Kidney epithelial cell (primary cell): Measurements from ENCODE around the gene ATOH8. TPM values are rescaled to one million over a fixed set of nuclear protein-coding genes. Genes with fewer than 3 reads are reported as not detected.
A peak's percentile ranks its signal among the peaks of the same experiment; 100 is the strongest.

ENCODE experiments used
- DNase-seq: peaks from one replicate; pipeline ENCODE4 v3.0.0-alpha.2; 2010; ENCODE audit warnings: low read depth
- H3K27me3 ChIP-seq: 2 replicates; pipeline ENCODE4 v1.6.0; 2011; ENCODE audit warnings: low read length; ENCODE audit not compliant: control insufficient read depth, insufficient read depth
- H3K36me3 ChIP-seq: 2 replicates; pipeline ENCODE4 v1.5.1; 2011; ENCODE audit warnings: low read length; ENCODE audit not compliant: control insufficient read depth, insufficient read depth
- H3K4me3 ChIP-seq: 2 replicates; pipeline ENCODE4 v1.5.1; 2011; ENCODE audit warnings: low read depth, mild to moderate bottlenecking, control low read depth, low read length
- CTCF ChIP-seq: IDR thresholded peaks from 2 replicates; pipeline ENCODE4 v1.5.1; 2011; ENCODE audit warnings: mild to moderate bottlenecking, moderate library complexity, low read length, control low read depth, inconsistent platforms; ENCODE audit not compliant: insufficient read depth, poor library complexity, severe bottlenecking
- total RNA-seq: library from RNA; depleted of rRNA; stranded (reverse); fragments of >200 nt; gene quantifications from 2 replicates; pipeline ENCODE4 v1.2.3, GENCODE V29; 2015

ATOH8 gene
- total RNA-seq, 1 donor from 2014 or later: 1.0 TPM

DNA sequence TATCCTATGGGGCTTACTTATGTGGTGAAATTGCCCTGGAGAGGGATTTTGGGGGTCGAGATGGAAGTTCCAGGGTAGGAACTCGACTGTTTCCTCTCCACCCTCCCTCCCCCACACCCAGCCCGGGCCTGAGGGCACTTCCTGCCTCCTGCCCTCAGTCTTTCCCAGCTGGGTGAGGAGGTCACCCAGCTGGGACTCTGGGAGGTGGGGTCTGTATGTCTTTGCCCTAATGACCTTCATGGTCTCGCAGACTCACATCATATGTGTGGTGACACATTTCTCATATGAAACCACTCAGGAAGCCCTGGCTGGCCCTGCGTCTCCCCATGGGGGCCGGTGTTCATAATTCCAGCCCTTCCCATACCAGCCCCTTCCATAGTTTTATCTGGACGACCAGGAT, 12.4 kb downstream of the ATOH8 start:
- Histone ChIP-seq H3K4me3 (no peak overlapping the region), H3K36me3 (no peaks in the 10 kb centered on the region), H3K27me3 (peaks cover 27% of the 10 kb centered on the region)
- no peak for DNase-seq
- TF ChIP-seq CTCF: no peak

DNA sequence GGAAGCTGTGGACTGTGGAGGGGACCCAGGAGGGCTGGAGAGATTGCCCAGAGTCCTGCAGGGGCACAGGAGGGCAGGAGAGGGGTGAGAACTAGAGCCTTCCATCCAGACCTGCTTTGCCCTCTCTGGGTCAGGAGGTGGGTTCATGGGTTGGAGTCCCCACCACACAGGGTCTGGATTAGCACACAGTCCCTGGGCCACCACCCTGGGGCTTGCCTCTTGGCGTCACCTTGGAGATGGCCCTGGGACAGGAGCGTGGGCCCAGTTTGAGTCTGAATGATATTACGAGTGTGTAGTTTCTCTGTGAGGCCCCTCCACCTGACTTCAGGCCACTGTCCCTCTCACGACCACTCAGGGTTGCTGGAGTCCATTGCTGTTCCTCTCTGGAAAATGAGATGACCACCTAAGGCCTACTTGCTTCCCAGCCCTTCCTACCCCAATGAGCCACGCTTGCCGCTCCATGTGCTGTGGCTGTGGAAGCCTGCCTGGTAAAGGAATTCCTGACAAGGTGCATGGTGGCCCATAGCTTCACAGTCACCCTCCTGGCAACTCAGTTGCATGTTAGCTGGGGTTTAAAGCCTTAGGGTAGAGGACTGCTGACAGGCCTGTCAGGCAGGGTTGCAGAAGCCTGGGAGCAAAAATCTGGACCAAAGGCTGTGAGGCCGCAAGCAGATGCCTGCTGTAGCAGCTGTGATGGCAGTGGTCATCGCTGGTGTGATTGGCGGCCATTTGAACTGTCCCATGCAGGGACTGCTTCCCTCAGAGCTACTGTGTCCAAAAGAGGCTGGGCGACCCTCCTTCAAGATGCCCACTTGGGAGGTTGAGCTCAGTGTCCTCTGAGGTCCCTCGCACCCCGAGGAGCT, 14.2 kb downstream of the ATOH8 start:
- no peak for TF ChIP-seq CTCF
- Histone ChIP-seq H3K27me3 (peaks cover 21% of the 10 kb centered on the region), H3K36me3 (no peaks in the 10 kb centered on the region)

DNA sequence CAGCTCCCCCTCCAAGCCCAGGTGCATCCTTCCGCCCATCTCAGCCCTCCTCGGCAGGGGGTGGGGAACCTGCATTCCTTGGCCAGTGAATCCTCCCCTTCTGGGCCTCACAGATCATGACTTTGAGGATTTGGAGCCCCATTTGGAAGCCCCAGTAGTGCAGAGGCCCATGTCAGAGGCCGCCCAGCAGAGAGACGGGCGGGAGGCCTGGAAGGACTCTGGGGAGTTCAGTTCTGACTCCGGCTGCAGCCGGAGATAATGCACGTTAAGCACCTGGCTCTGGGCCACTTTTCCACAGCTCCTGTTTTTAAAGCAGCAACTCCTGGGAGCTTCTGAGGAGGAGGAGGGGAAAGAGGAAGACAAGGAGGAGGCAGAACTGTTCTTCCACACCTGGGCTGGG, 14.9 kb downstream of the ATOH8 start:
- TF ChIP-seq CTCF: no peak
- DNase-seq: no peak
- H3K27me3 ChIP-seq: peaks cover 24% of the 10 kb centered on the region
- no peak overlapping the region for H3K4me3 ChIP-seq
- H3K36me3 ChIP-seq: no peaks in the 10 kb centered on the region

More for the DNA sequence above, 14.2 kb downstream of the ATOH8 start:
- no peak for DNase-seq
- H3K4me3 ChIP-seq: no peak overlapping the region

DNA sequence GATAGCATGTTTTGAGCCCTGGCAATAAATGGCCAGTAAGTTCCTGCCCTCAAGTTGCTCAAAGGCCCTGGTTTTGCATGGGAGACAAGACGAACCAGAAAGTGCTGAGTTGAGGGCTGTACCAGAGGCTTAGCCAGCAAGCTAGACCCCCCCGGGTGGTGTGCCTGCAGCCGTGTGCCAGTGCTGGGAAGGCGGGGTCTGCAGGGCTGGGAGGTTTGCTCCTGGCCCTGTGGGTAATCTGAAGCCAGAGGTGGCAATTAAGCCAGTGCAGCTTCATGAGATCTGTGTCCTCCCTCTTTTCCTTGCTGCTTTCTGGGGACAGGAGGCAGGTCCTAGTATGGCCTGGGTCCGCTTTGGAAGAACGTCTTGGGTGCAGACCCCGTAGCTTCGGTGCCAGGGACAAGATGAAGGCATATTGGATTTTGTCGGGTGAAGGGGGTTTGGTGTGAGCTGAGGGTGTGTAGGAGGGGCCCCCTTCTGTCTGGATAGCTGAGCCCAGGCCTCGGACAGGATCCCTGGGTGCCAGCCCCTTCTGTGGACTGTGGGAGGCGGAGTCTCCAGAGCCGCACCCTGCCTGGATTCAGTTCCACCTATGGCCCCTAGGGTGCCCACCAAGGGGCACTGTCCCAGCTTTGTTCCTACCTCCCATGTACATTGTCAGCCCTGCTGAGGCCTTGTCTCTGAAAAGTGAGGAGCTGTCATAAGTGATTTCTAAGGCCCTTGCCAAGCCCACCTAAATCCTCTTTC, 15.6 kb downstream of the ATOH8 start:
- Histone ChIP-seq H3K27me3 (peaks cover 17% of the 10 kb centered on the region), H3K36me3 (no peaks in the 10 kb centered on the region), H3K4me3 (no peak overlapping the region)
- DNase-seq: no peak
- peak; percentile 53 for TF ChIP-seq CTCF

GRCh38 chr2:85769983-85770362, 16.2 kb downstream of the ATOH8 start:
- H3K36me3 ChIP-seq: no peaks in the 10 kb centered on the region
- no peak for TF ChIP-seq CTCF
- H3K4me3 ChIP-seq: no peak overlapping the region
- DNase-seq: no peak
- peaks cover 12% of the 10 kb centered on the region for H3K27me3 ChIP-seq
